B cell (primary cell): ENCODE data around the gene BRD4. TPM values are rescaled to one million over a fixed set of nuclear protein-coding genes. Genes with fewer than 3 reads are reported as not detected.

ENCODE experiments used
- ATAC-seq: fragments of 200-7000 bp; cut with Tn5 transposase; one replicate; pipeline ENCODE4 v1.10.0; 2021; ENCODE audit warnings: low read depth, mild to moderate bottlenecking, moderate number of reproducible peaks, moderate library complexity
- CTCF ChIA-PET: fragments of 350-600 bp; sonication (Branson Sonifier 250); formaldehyde crosslinking; loops from one replicate; lab custom pipeline; 2021; ENCODE audit warnings: antibody characterized with exemption, inconsistent platforms; lab: Charles Lee
- POLR2A ChIA-PET: fragments of 350-600 bp; sonication (Branson Sonifier 250); formaldehyde crosslinking; loops from one replicate; lab custom pipeline; 2021; ENCODE audit warnings: antibody characterized with exemption; lab: Charles Lee
- DNase-seq: peaks from one replicate; pipeline ENCODE4 v3.0.0; 2013
- H2AFZ ChIP-seq: 2 replicates; pipeline ENCODE4 v1.6.1; 2012; ENCODE audit warnings: mild to moderate bottlenecking, low read depth, low read length; ENCODE audit not compliant: insufficient read depth, poor library complexity, severe bottlenecking
- H3K27ac ChIP-seq, 2 donors: 1 replicate in 1 of 2; 2 replicates in 1 of 2; pipeline ENCODE4 v1.5.1; 2012 to 2013; ENCODE audit warnings: low read length in 2 of 2, mild to moderate bottlenecking in 2 of 2, moderate library complexity in 1 of 2
- H3K27me3 ChIP-seq, 4 experiments: fragments of 200-600 bp in 1 of 4; sonication (generic) in 1 of 4; replicated peaks in 1 of 4; 1 replicate in 2 of 4; 2 replicates in 2 of 4; pipeline versions ENCODE4 v1.6.1 to v1.7.0; 2013 to 2016; ENCODE audit warnings: low read length in 3 of 4, mild to moderate bottlenecking in 2 of 4, mixed read lengths in 1 of 4, moderate library complexity in 1 of 4; ENCODE audit not compliant: insufficient read depth in 4 of 4, control insufficient read depth in 3 of 4; ENCODE audit errors: control extremely low read depth in 1 of 4
- H3K36me3 ChIP-seq, 2 experiments: replicated peaks in 1 of 2; 1 replicate in 1 of 2; 2 replicates in 1 of 2; pipeline versions ENCODE4 v1.6.1 to v1.7.1; 2013; ENCODE audit warnings: low read length in 1 of 2; ENCODE audit not compliant: insufficient read depth in 2 of 2, control insufficient read depth in 1 of 2; ENCODE audit errors: control extremely low read depth in 1 of 2, extremely low read depth in 1 of 2
- H3K4me1 ChIP-seq, 2 donors: fragments of 200-600 bp in 1 of 2; sonication (generic) in 1 of 2; 1 replicate in 1 of 2; 2 replicates in 1 of 2; pipeline versions ENCODE4 v1.5.1 to v1.6.1; 2013 to 2017; ENCODE audit warnings: low read length in 2 of 2; ENCODE audit not compliant: control insufficient read depth in 2 of 2, insufficient read depth in 2 of 2
- H3K4me2 ChIP-seq: replicated peaks from 2 replicates; pipeline ENCODE3; 2012; ENCODE audit warnings: mild to moderate bottlenecking, low read depth, low read length; ENCODE audit not compliant: poor library complexity, severe bottlenecking
- H3K4me3 ChIP-seq, 5 experiments: fragments of 200-600 bp in 1 of 5; sonication (generic) in 1 of 5; 1 replicate in 3 of 5; 2 replicates in 2 of 5; pipeline versions ENCODE4 v1.5.1 to v1.7.0; 2011 to 2016; ENCODE audit warnings: low read length in 4 of 5, mild to moderate bottlenecking in 4 of 5, low read depth in 2 of 5, control low read depth in 1 of 5, moderate library complexity in 1 of 5; ENCODE audit not compliant: insufficient read depth in 1 of 5; ENCODE audit errors: control extremely low read depth in 1 of 5, extremely low read depth in 1 of 5
- H3K79me2 ChIP-seq: fragments of 200-600 bp; sonication (generic); one replicate; pipeline ENCODE4 v1.6.0; 2016; ENCODE audit warnings: low read length; ENCODE audit not compliant: control insufficient read depth, insufficient read depth
- H3K9ac ChIP-seq: fragments of 200-600 bp; sonication (generic); 2 replicates; pipeline ENCODE4 v1.6.1; 2017; ENCODE audit warnings: mild to moderate bottlenecking, low read length, moderate library complexity
- H3K9me3 ChIP-seq, 3 donors: one replicate each; pipeline versions ENCODE4 v1.6.1 to v1.7.1; 2013; ENCODE audit warnings: low read length in 2 of 3; ENCODE audit not compliant: control insufficient read depth in 2 of 3, insufficient read depth in 1 of 3; ENCODE audit errors: control extremely low read depth in 1 of 3
- H4K20me1 ChIP-seq: 2 replicates; pipeline ENCODE4 v1.6.0; 2012; ENCODE audit warnings: mild to moderate bottlenecking, low read length; ENCODE audit not compliant: insufficient read depth, control insufficient read depth, poor library complexity, severe bottlenecking
- H3K27ac Mint-ChIP-seq: one replicate; pipeline ENCODE4 v1.8.0; 2021; ENCODE audit warnings: mixed read lengths
- H3K27me3 Mint-ChIP-seq: one replicate; pipeline ENCODE4 v1.8.0; 2021; ENCODE audit warnings: mixed read lengths
- H3K4me1 Mint-ChIP-seq: one replicate; pipeline ENCODE4 v1.8.0; 2021; ENCODE audit warnings: mixed read lengths
- H3K4me3 Mint-ChIP-seq: one replicate; pipeline ENCODE4 v1.8.0; 2021; ENCODE audit warnings: mixed read lengths
- H3K9me3 Mint-ChIP-seq: one replicate; pipeline ENCODE4 v1.8.0; 2022; ENCODE audit warnings: mixed read lengths; ENCODE audit not compliant: insufficient read depth
- EZH2 ChIP-seq: IDR thresholded peaks from 2 replicates; pipeline ENCODE4 v1.6.1; 2012; ENCODE audit warnings: borderline replicate concordance, low read depth, mild to moderate bottlenecking, moderate library complexity, low read length; ENCODE audit not compliant: insufficient read depth, poor library complexity, severe bottlenecking
- WGBS: methylation state at CpG from one replicate; pipeline ENCODE4 v1.1.5; 2013; ENCODE audit warnings: missing lambda C conversion rate; ENCODE audit not compliant: insufficient coverage; 5-methylcytosine and 5-hydroxymethylcytosine counted together
- intact Hi-C: fragments of 100-400 bp; cut with micrococcal nuclease; formaldehyde crosslinking; loops from one replicate; pipeline ENCODE4 v1.10.0; 2022
- polyA plus RNA-seq: library from polyadenylated mRNA; depleted of rRNA; stranded (reverse); fragments of >200 nt; gene quantifications from 2 replicates; pipeline ENCODE4 v1.2.3, GENCODE V29; 2012
- total RNA-seq, 2 donors: library from RNA; stranded (reverse); fragments of 120-200 nt in 1 of 2; gene quantifications; 1 replicate in 1 of 2; 2 replicates in 1 of 2; pipeline versions ENCODE4 v1.2.3 to v1.2.4, GENCODE V29; 2013 to 2022
- TF ChIP-seq, protein P1 (sequence below): fragments of 200-600 bp; IDR thresholded peaks from one replicate; pipeline ENCODE4 v1.8.0; 2022; ENCODE audit warnings: antibody characterized with exemption, mild to moderate bottlenecking

BRD4 gene
- total and polyA plus RNA-seq, 2 donors (not counting 1 experiment from before 2014, with no cell fraction given): 30.7 to 209 TPM

DNA sequence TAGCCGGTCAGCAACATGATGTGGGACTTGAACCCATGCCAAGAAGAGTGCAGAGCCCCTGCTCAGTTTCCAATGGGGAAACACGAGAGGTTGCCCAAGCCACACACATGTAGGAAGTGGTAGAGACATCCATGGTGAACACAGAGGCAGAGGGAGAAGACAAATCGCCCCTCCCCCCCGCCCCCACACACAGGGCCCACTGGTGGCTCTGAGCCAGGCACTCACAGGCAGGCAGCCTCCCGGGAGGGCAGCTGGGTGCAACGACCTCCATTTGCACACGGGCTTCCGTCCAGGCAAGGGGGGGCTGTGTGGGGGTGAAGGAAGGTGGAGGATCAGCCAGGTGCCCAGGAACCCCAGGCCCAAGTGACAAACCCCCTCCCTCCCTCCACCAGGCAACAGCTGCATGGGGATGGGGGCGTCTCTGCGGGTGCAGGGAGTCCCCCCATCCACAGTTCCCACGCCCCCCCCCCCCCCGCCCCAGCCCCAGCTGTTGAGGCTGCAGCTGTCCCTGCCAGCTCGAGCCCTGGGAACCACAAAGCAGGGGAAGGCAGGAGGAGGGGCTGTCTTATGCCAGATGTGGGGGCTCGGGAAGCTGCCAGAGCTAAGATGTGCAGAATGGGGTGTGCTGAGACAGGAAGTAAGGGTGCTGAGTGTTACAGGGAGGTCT, 134.9 kb downstream of the BRD4 start:
- no peaks in the 10 kb centered on the region for H3K36me3 ChIP-seq
- H3K9me3 ChIP-seq: peaks cover 0 to 11% (median 0%) of the 10 kb centered on the region in 3 donors
- peaks cover 0 to 67% (median 21%) of the 10 kb centered on the region in 4 experiments for H3K27me3 ChIP-seq
- H3K4me3 ChIP-seq: no peak overlapping the region
- Mint-ChIP-seq H3K27ac (no peak overlapping the region), H3K4me1 (peaks cover 32% of the 10 kb centered on the region), H3K4me3 (no peak overlapping the region), H3K9me3 (no peaks in the 10 kb centered on the region), H3K27me3 (peaks cover 57% of the 10 kb centered on the region)
- no peak overlapping the region for H3K27ac ChIP-seq
- no peaks in the 10 kb centered on the region for H3K79me2 ChIP-seq
- CTCF ChIA-PET: no interaction called here
- DNase-seq: no peak
- no peak overlapping the region for H3K4me2 ChIP-seq
- WGBS: 7% methylated on average over 3 of the region's 14 CpGs
- intact Hi-C loops: no loop called here
- POLR2A ChIA-PET: interaction anchor here (0.5 kb wide), 1 partner anchor 55 kb away, joined by 3 read pairs; no protein-coding TSS in a partner anchor
- ATAC-seq: no peak
- TF ChIP-seq EZH2: no peak
- TF ChIP-seq, protein P1, sequence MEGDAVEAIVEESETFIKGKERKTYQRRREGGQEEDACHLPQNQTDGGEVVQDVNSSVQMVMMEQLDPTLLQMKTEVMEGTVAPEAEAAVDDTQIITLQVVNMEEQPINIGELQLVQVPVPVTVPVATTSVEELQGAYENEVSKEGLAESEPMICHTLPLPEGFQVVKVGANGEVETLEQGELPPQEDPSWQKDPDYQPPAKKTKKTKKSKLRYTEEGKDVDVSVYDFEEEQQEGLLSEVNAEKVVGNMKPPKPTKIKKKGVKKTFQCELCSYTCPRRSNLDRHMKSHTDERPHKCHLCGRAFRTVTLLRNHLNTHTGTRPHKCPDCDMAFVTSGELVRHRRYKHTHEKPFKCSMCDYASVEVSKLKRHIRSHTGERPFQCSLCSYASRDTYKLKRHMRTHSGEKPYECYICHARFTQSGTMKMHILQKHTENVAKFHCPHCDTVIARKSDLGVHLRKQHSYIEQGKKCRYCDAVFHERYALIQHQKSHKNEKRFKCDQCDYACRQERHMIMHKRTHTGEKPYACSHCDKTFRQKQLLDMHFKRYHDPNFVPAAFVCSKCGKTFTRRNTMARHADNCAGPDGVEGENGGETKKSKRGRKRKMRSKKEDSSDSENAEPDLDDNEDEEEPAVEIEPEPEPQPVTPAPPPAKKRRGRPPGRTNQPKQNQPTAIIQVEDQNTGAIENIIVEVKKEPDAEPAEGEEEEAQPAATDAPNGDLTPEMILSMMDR: no peak
- peaks cover 25 to 28% of the 10 kb centered on the region in 2 donors for H3K4me1 ChIP-seq
- H2AFZ ChIP-seq: no peak overlapping the region
- H3K9ac ChIP-seq: no peak overlapping the region
- H4K20me1 ChIP-seq: no peaks in the 10 kb centered on the region

DNA sequence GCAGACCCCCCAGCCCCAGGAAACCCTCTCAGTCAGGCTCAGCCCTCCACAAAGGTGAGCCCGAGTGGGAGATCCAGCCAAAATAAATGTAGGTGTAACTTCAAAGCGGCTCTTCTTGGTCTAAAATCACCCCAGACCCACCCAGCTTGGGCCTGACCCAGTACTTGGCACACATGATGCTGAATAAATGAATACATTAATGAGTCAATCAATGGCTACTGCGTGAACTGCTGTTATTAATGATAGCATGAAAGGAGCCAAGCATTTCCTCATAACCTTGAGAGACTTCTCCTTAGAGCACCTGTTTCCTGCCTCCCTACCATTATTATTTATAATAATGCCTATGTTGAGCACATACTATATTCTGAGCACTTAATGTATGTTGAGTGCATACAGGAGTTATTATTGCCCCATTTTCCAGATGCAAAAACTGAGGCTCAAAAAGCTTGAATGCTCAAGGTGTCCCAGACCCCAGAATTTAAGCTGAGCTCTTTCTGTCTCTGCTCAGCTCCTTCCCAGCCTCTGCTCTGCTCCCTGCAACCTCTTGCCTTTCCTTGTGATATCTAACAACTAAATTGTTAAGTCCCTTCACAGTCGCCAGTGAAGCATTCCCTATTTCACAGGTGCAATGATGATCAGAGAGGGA, 135.9 kb downstream of the BRD4 start:
- Histone ChIP-seq H3K36me3 (no peaks in the 10 kb centered on the region), H3K27ac (no peak overlapping the region), H3K4me1 (peaks cover 25 to 28% of the 10 kb centered on the region in 2 donors), H3K9me3 (peaks cover 0 to 10% (median 0%) of the 10 kb centered on the region in 3 donors), H3K79me2 (no peaks in the 10 kb centered on the region), H3K27me3 (peaks cover 0 to 69% (median 20%) of the 10 kb centered on the region in 4 experiments), H3K4me2 (peak overlapping the region; percentile 70), H2AFZ (no peak overlapping the region), H4K20me1 (no peaks in the 10 kb centered on the region), H3K4me3 (no peak overlapping the region), H3K9ac (no peak overlapping the region)
- Mint-ChIP-seq H3K4me1 (peaks cover 32% of the 10 kb centered on the region), H3K27me3 (peaks cover 58% of the 10 kb centered on the region), H3K4me3 (peak overlapping the region; percentile 66), H3K9me3 (no peaks in the 10 kb centered on the region), H3K27ac (no peak overlapping the region)
- DNase-seq (no peak), ATAC-seq (no peak)
- ChIA-PET POLR2A (no interaction called here), CTCF (no interaction called here)
- no peak for TF ChIP-seq EZH2
- TF ChIP-seq, protein P1: no peak
- no CpG with 5 or more reads among the region's 4 CpGs for WGBS
- intact Hi-C loops: no loop called here
